HG02852 (cell line): Measurements from ENCODE around the gene SLC25A47.

Experiments
- ATAC-seq: cut with Tn5 transposase; IDR thresholded peaks from one replicate; pipeline ENCODE4 v1.9.1; 2021; ENCODE audit warnings: mild to moderate bottlenecking, moderate library complexity; ENCODE audit not compliant: unreplicated experiment

SLC25A47 gene

GRCh38 chr14:100322138-100322957 lies 791 bp upstream of the SLC25A47 start:
- ATAC-seq, result no peak

- ATAC-seq, result no peak
Measured at GRCh38 chr14:100323942-100324307, 786 bp downstream of the SLC25A47 start.

DNA sequence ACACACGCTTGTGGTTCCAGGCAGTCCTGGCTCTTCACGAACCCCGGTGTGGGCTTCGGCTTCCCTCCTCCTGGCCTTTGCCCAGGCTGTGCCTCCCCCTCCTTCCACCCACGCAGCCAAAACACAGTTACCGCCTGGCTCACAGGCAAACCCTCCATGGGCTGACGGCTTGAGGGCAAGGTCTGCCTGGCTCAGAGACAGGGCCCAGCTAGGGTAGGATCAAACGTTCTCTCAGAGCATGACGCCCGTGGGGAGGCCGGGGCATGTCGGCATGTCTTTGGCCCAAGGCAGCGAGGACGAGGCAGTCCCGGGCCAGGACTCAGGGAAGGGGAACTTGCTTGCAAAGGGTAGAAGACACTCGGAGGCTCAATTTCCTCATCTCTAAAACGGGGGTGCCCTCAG lies 2.1 kb downstream of the SLC25A47 start:
- no peak for ATAC-seq

GRCh38 chr14:100325958-100326357 lies 2.8 kb downstream of the SLC25A47 start:
- ATAC-seq, result no peak

- ATAC-seq, result no peak
Measured at GRCh38 chr14:100327128-100327527, 4.0 kb downstream of the SLC25A47 start.

- ATAC-seq, result no peak
Measured at GRCh38 chr14:100328495-100329163, 5.5 kb downstream of the SLC25A47 start.

DNA sequence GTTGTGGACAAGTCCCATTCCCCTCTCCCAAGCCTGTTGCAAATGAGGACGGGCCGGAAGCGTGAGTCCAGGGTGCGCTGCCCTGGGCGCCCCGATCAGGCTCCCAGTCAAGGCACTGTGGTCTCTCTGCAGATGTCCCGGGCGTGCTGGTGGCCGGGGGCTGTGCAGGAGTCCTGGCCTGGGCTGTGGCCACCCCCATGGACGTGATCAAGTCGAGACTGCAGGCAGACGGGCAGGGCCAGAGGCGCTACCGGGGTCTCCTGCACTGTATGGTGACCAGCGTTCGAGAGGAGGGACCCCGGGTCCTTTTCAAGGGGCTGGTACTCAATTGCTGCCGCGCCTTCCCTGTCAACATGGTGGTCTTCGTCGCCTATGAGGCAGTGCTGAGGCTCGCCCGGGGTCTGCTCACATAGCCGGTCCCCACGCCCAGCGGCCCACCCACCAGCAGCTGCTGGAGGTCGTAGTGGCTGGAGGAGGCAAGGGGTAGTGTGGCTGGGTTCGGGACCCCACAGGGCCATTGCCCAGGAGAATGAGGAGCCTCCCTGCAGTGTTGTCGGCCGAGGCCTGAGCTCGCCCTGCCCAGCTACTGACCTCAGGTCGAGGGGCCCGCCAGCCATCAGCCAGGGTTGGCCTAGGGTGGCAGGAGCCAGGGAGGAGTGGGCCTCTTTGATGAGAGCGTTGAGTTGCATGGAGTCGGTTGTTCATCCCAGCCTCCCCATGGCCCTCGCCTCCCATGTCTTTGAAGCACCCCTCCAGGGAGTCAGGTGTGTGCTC lies 6.3 kb downstream of the SLC25A47 start:
- ATAC-seq, result no peak

DNA sequence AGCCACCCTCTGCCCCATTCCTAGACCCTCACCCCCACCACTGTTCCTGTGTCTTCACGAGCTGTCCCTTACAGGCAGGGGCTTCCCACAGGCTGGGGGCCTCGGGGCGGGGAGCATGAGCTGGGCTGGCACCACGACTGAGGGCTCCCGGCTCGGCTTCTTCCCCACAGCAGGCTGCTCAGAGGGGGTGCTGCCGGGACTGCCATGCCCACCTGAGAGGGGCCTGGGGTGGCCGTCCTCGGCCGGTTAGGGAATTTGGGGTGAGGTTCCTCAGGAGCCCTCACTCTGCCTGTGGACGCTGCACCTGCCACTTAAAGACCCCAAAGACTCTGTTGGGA lies 6.8 kb downstream of the SLC25A47 start:
- ATAC-seq, result no peak

- no peak for ATAC-seq
Measured at GRCh38 chr14:100330388-100330931, 7.3 kb downstream of the SLC25A47 start.

- ATAC-seq, result no peak
Measured at GRCh38 chr14:100332071-100332639, 9.0 kb downstream of the SLC25A47 start.

GRCh38 chr14:100332797-100333196 lies 9.7 kb downstream of the SLC25A47 start:
- ATAC-seq, result no peak

- ATAC-seq, result no peak
Measured at GRCh38 chr14:100333311-100333710, 10.2 kb downstream of the SLC25A47 start.

DNA sequence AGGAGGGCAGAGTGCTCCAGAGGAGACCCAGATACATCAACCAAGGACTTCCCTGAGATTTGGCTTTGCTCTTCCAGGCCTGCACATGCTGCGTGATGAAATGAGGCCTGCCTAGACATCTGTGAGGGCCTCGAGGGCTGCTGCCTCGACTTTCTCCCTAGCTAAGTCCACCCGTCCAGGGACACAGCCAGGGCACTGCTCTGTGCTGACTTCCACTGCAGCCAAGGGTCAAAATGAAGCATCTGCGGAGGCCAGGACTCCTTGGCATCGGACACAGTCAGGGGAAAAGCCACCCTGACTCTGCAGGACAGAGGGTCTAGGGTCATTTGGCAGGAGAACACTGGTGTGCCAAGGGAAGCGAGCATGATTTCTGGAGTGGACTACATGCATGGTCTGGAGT lies 10.7 kb downstream of the SLC25A47 start:
- ATAC-seq, result no peak

DNA sequence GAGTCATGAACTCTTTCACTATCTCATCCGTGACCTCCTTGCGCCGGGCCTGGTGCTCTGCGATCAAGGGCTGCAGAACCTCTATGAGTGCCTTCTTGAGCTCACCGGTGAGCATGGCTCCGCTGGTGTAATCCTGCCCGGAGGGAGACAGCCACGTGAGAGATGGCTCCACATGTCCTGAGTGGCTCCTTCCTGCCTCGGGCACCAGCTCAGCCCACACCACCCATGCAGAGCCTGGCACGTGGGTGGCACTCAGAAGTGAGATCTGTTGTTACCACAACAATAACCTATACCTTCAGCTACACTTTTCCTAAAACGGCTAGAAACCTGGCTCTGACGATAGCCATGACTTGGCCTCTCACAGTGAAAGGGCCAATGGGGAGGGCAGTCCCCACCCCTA lies 11.8 kb downstream of the SLC25A47 start:
- no peak for ATAC-seq

- ATAC-seq, result peak; percentile 52
Measured at GRCh38 chr14:100336618-100337530, 13.7 kb downstream of the SLC25A47 start.

DNA sequence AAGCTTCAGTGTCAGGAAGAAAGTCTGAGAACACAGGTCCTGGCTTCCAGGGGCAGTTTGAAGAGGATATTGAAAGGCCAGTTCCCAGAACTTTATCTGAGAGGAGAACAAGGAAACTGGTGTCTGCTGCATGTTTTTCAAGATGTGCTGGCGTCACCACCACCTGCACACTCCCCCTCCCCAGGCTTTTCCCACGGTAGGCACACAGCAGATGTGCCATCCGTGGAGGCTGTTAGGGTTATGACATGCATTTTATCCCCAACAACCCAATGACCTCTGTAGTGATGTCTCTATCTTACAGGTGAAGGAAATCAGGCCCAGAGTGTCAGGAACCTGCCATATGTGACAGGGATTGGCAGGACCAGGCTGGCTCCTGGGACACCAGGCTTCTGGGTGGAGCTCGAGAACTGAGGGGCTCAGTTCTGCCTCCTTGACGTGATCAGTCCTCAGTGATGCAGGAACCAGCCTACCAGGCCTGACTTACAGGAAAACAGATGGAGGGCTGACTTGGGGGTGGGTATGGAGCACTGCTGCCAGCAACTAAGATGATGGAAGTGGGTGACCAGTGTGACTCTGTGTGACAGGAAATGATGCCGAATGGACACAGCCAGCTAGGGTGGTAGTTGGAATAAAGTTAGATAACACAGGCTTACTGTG lies 16.8 kb downstream of the SLC25A47 start:
- no peak for ATAC-seq

- ATAC-seq, result no peak
Measured at GRCh38 chr14:100340423-100340813, 17.3 kb downstream of the SLC25A47 start.

- peak; percentile 36 for ATAC-seq
Measured at GRCh38 chr14:100341301-100342031, 18.3 kb downstream of the SLC25A47 start.

- no peak for ATAC-seq
Measured at GRCh38 chr14:100342195-100342594, 19.1 kb downstream of the SLC25A47 start.
